ENCODE measurements around the gene TEPSIN. TPM values are rescaled to one million over a fixed set of nuclear protein-coding genes. Genes with fewer than 3 reads are reported as not detected.

The TEPSIN gene
- polyA plus RNA-seq, 1 donor (not counting 4 experiments of a cell fraction or from before 2014, with no cell fraction given), result 7.1 TPM

DNA sequence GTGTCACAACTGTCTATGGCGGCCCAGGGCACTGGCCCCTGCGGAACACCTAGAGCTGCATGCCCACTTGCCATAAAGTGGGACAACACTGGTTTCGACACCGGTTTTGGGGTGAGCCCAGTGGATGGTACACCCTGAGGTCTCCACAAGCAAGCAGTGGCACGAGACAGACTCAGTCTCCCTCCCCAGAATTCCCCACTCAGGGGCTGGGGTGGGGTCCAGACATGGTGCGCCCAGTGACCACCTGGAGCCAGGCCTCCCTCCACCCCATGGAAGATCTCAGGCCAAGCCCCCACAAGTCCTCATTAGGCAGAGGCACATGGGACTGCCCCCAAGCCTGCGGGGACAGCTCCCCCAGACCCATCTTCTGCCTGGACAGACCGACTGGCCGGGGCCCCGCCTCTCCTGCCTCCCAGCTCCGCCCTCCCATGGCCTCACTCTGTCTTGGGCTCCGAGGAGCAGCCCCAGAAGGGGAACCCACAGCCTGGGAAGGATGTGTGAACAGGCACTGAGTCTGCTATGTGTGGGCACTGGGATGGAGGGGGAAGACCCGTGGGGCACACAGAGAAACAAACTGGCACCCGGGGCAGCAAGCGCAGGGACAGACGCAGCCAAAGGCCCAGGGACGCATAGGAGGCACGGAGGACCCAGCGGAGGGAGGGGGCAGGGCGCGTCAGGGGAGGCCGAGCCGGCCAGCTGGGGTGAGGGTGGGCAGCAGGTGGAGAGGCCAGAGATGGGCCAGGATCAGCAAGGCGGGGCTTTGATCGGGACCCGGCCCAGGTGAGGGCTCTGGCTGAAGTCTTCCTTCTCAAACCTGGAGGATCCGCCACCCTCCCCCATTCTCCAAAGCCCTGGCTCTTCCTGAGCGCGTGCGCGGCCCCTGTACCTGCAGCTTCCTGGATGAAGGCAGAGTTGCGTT lies 2.8 kb downstream of the TEPSIN start:
- dilution Hi-C loops (cut with MboI; ENCODE audit: extremely low pct_ligation_motif_present, low sequenced_read_pairs), result no loop called here
- no peak for FAIRE-seq
- TF ChIP-seq EZH2 (IDR thresholded peaks at IDR 0.05; ENCODE audit: low read length) (no peak), CTCF (optimal IDR thresholded peaks at IDR 0.05 in 1 of 3, IDR thresholded peaks at IDR 0.05 in 1 of 3, conservative IDR thresholded peaks at IDR 0.05 in 1 of 3; ENCODE audit: extremely low read depth in 1 of 3, insufficient read depth in 2 of 3, low read length in 3 of 3) (no peak)
- Histone ChIP-seq H3K27me3 (ENCODE audit: control insufficient read depth, extremely low read depth, insufficient read depth, low read length) (no peaks in the 10 kb centered on the region), H3K36me3 (ENCODE audit: control insufficient read depth in 2 of 2, extremely low read depth in 1 of 2, insufficient read depth in 2 of 2, low read length in 2 of 2) (peaks cover 3 to 16% of the 10 kb centered on the region in 2 experiments), H2AFZ (ENCODE audit: control insufficient read depth, low read length) (no peak overlapping the region), H3K9ac (ENCODE audit: control insufficient read depth, extremely low read depth, insufficient read depth, low read length) (no peak overlapping the region), H3K9me1 (ENCODE audit: control insufficient read depth, extremely low read depth, insufficient read depth, low read length) (no peaks in the 10 kb centered on the region), H3K27ac (ENCODE audit: control insufficient read depth, insufficient read depth, low read length) (no peak overlapping the region), H3K4me2 (ENCODE audit: control insufficient read depth, extremely low read depth, insufficient read depth, low read depth, low read length) (no peak overlapping the region), H4K20me1 (ENCODE audit: control insufficient read depth, extremely low read depth, insufficient read depth, low read length) (no peaks in the 10 kb centered on the region), H3K4me1 (ENCODE audit: control insufficient read depth, extremely low read depth, insufficient read depth, low read length) (peaks cover 19% of the 10 kb centered on the region), H3K9me3 (ENCODE audit: control insufficient read depth, low read depth, low read length) (no peaks in the 10 kb centered on the region), H3K4me3 (ENCODE audit: control insufficient read depth in 2 of 3, extremely low read depth in 1 of 3, insufficient read depth in 2 of 3, low read depth in 1 of 3, low read length in 3 of 3) (no peak overlapping the region), H3K79me2 (ENCODE audit: control insufficient read depth, insufficient read depth, low read length) (peaks cover 31% of the 10 kb centered on the region)
- DNase-seq (ENCODE audit: low read depth, low spot score), result no peak

GRCh38 chr17:81234940-81235821 lies 3.7 kb downstream of the TEPSIN start:
- no peak overlapping the region for H3K4me2 ChIP-seq (ENCODE audit: control insufficient read depth, extremely low read depth, insufficient read depth, low read depth, low read length)
- H3K79me2 ChIP-seq (ENCODE audit: control insufficient read depth, insufficient read depth, low read length), result peaks cover 22% of the 10 kb centered on the region
- DNase-seq (ENCODE audit: low read depth, low spot score) (no peak), FAIRE-seq (no peak)
- dilution Hi-C loops (cut with MboI; ENCODE audit: extremely low pct_ligation_motif_present, low sequenced_read_pairs), result no loop called here
- H3K27ac ChIP-seq (ENCODE audit: control insufficient read depth, insufficient read depth, low read length), result no peak overlapping the region
- H3K9me1 ChIP-seq (ENCODE audit: control insufficient read depth, extremely low read depth, insufficient read depth, low read length), result no peaks in the 10 kb centered on the region
- TF ChIP-seq CTCF (optimal IDR thresholded peaks at IDR 0.05 in 1 of 3, IDR thresholded peaks at IDR 0.05 in 1 of 3, conservative IDR thresholded peaks at IDR 0.05 in 1 of 3; ENCODE audit: extremely low read depth in 1 of 3, insufficient read depth in 2 of 3, low read length in 3 of 3) (no peak), EZH2 (IDR thresholded peaks at IDR 0.05; ENCODE audit: low read length) (no peak)
- H3K4me3 ChIP-seq (ENCODE audit: control insufficient read depth in 2 of 3, extremely low read depth in 1 of 3, insufficient read depth in 2 of 3, low read depth in 1 of 3, low read length in 3 of 3), result no peak overlapping the region
- H3K4me1 ChIP-seq (ENCODE audit: control insufficient read depth, extremely low read depth, insufficient read depth, low read length), result peaks cover 12% of the 10 kb centered on the region
- H3K27me3 ChIP-seq (ENCODE audit: control insufficient read depth, extremely low read depth, insufficient read depth, low read length), result no peaks in the 10 kb centered on the region
- no peak overlapping the region for H2AFZ ChIP-seq (ENCODE audit: control insufficient read depth, low read length)
- H3K36me3 ChIP-seq (ENCODE audit: control insufficient read depth in 2 of 2, extremely low read depth in 1 of 2, insufficient read depth in 2 of 2, low read length in 2 of 2), result peaks cover 5 to 19% of the 10 kb centered on the region in 2 experiments
- no peak overlapping the region for H3K9ac ChIP-seq (ENCODE audit: control insufficient read depth, extremely low read depth, insufficient read depth, low read length)
- H4K20me1 ChIP-seq (ENCODE audit: control insufficient read depth, extremely low read depth, insufficient read depth, low read length), result no peaks in the 10 kb centered on the region
- H3K9me3 ChIP-seq (ENCODE audit: control insufficient read depth, low read depth, low read length), result no peaks in the 10 kb centered on the region
